HG03095 (cell line): ENCODE results near the gene PSRC1.

ENCODE experiments used
- ATAC-seq: cut with Tn5 transposase; IDR thresholded peaks from one replicate; pipeline ENCODE4 v1.9.1; 2021; ENCODE audit warnings: moderate library complexity; ENCODE audit not compliant: unreplicated experiment

PSRC1 gene

GRCh38 chr1:109272831-109273547 lies 10.0 kb downstream of the PSRC1 start:
- ATAC-seq: no peak

- no peak for ATAC-seq
Observed at GRCh38 chr1:109272021-109272799, 10.7 kb downstream of the PSRC1 start.

GRCh38 chr1:109271458-109271857 lies 11.5 kb downstream of the PSRC1 start:
- no peak for ATAC-seq

GRCh38 chr1:109270623-109271317 lies 12.2 kb downstream of the PSRC1 start:
- ATAC-seq: no peak

- ATAC-seq: no peak
Observed at GRCh38 chr1:109269981-109270622, 12.8 kb downstream of the PSRC1 start.

- no peak for ATAC-seq
Observed at GRCh38 chr1:109269212-109269980, 13.5 kb downstream of the PSRC1 start.

- no peak for ATAC-seq
Observed at GRCh38 chr1:109268431-109269211, 14.3 kb downstream of the PSRC1 start.

GRCh38 chr1:109267743-109268300 lies 15.1 kb downstream of the PSRC1 start:
- no peak for ATAC-seq

- ATAC-seq: no peak
Observed at GRCh38 chr1:109266965-109267364, 16.0 kb downstream of the PSRC1 start.

- no peak for ATAC-seq
Observed at GRCh38 chr1:109265741-109266330, 17.1 kb downstream of the PSRC1 start.

- ATAC-seq: no peak
Observed at GRCh38 chr1:109265016-109265415, 17.9 kb downstream of the PSRC1 start.

GRCh38 chr1:109264379-109264755 lies 18.6 kb downstream of the PSRC1 start:
- ATAC-seq: no peak

- peak; percentile 83 for ATAC-seq
Observed at GRCh38 chr1:109263597-109264378, 19.2 kb downstream of the PSRC1 start.

GRCh38 chr1:109263234-109263596 lies 19.7 kb downstream of the PSRC1 start:
- ATAC-seq: no peak

- ATAC-seq: no peak
Observed at GRCh38 chr1:109262231-109263055, 20.5 kb downstream of the PSRC1 start.

- ATAC-seq: no peak
Observed at GRCh38 chr1:109261578-109261977, 21.4 kb downstream of the PSRC1 start.

- ATAC-seq: no peak
Observed at GRCh38 chr1:109261006-109261405, 21.9 kb downstream of the PSRC1 start.
